H9 (cell line): ENCODE results near the gene RNF167. TPM values are rescaled to one million over a fixed set of nuclear protein-coding genes. Genes with fewer than 3 reads are reported as not detected.

Source experiments
- DNase-seq: peaks from one replicate; pipeline ENCODE4 v3.0.0-alpha.2; 2017
- H2AFZ ChIP-seq: one replicate; pipeline ENCODE4 v1.6.1; 2013; ENCODE audit warnings: mild to moderate bottlenecking, low read length, control low read depth, moderate library complexity
- H2AK5ac ChIP-seq: 2 replicates; pipeline ENCODE4 v1.6.1; 2013; ENCODE audit warnings: low read length, control low read depth, mixed read lengths; ENCODE audit not compliant: insufficient read length
- H2BK120ac ChIP-seq: one replicate; pipeline ENCODE4 v1.6.1; 2013; ENCODE audit warnings: low read depth, mild to moderate bottlenecking, low read length, control low read depth, inconsistent platforms; ENCODE audit not compliant: poor library complexity, severe bottlenecking
- H2BK12ac ChIP-seq: 2 replicates; pipeline ENCODE4 v1.6.1; 2013; ENCODE audit warnings: low read length, control low read depth, mixed read lengths, low read depth; ENCODE audit not compliant: insufficient read length
- H2BK15ac ChIP-seq: 2 replicates; pipeline ENCODE4 v1.6.1; 2013; ENCODE audit warnings: low read depth, low read length, control low read depth
- H2BK20ac ChIP-seq: one replicate; pipeline ENCODE4 v1.6.1; 2013; ENCODE audit warnings: low read depth, mild to moderate bottlenecking, low read length, control low read depth, inconsistent platforms; ENCODE audit not compliant: poor library complexity, severe bottlenecking
- H2BK5ac ChIP-seq: 2 replicates; pipeline ENCODE4 v1.6.1; 2013; ENCODE audit warnings: low read length, control low read depth, mixed read lengths; ENCODE audit not compliant: insufficient read length
- H3K14ac ChIP-seq: 2 replicates; pipeline ENCODE4 v1.6.1; 2013; ENCODE audit warnings: low read length, control low read depth; ENCODE audit not compliant: insufficient read depth
- H3K18ac ChIP-seq: 2 replicates; pipeline ENCODE4 v1.6.1; 2013; ENCODE audit warnings: low read depth, mild to moderate bottlenecking, mixed read lengths, low read length, control low read depth; ENCODE audit not compliant: insufficient read length
- H3K23ac ChIP-seq: 2 replicates; pipeline ENCODE4 v1.6.1; 2013; ENCODE audit warnings: low read length, control low read depth, mixed read lengths, low read depth; ENCODE audit not compliant: insufficient read length
- H3K23me2 ChIP-seq: 2 replicates; pipeline ENCODE4 v1.6.1; 2013; ENCODE audit warnings: low read depth, mild to moderate bottlenecking, mixed read lengths, low read length, control low read depth; ENCODE audit not compliant: insufficient read length, poor library complexity, severe bottlenecking
- H3K27ac ChIP-seq: 2 replicates; pipeline ENCODE4 v1.5.1; 2013; ENCODE audit warnings: low read length, control low read depth, mixed read lengths, low read depth; ENCODE audit not compliant: insufficient read length
- H3K27me3 ChIP-seq: 2 replicates; pipeline ENCODE4 v1.6.1; 2013; ENCODE audit warnings: low read length, control low read depth, inconsistent platforms; ENCODE audit not compliant: insufficient read depth
- H3K4ac ChIP-seq: 2 replicates; pipeline ENCODE4 v1.6.1; 2013; ENCODE audit warnings: low read depth, mild to moderate bottlenecking, control low read depth, inconsistent platforms, low read length, moderate library complexity
- H3K4me1 ChIP-seq: 2 replicates; pipeline ENCODE4 v1.6.1; 2013; ENCODE audit warnings: low read length, control low read depth, inconsistent platforms; ENCODE audit not compliant: insufficient read depth
- H3K4me2 ChIP-seq: 2 replicates; pipeline ENCODE4 v1.6.1; 2013; ENCODE audit warnings: low read length, control low read depth, mixed read lengths; ENCODE audit not compliant: insufficient read length, insufficient read depth
- H3K56ac ChIP-seq: 2 replicates; pipeline ENCODE4 v1.6.1; 2013; ENCODE audit warnings: low read depth, mild to moderate bottlenecking, mixed read lengths, low read length, control low read depth; ENCODE audit not compliant: insufficient read length
- H3K79me1 ChIP-seq: 2 replicates; pipeline ENCODE4 v1.6.1; 2013; ENCODE audit warnings: low read depth, mild to moderate bottlenecking, moderate library complexity, low read length, control low read depth, inconsistent platforms; ENCODE audit not compliant: insufficient read depth, poor library complexity, severe bottlenecking
- H3K79me2 ChIP-seq: 2 replicates; pipeline ENCODE4 v1.6.1; 2013; ENCODE audit warnings: low read length, control low read depth, inconsistent platforms; ENCODE audit not compliant: insufficient read depth
- H3K9ac ChIP-seq: 2 replicates; pipeline ENCODE4 v1.6.1; 2013; ENCODE audit warnings: low read length, control low read depth, mixed read lengths; ENCODE audit not compliant: insufficient read length; ENCODE audit errors: extremely low read depth
- H3K9me3 ChIP-seq: one replicate; pipeline ENCODE4 v1.6.1; 2013; ENCODE audit warnings: low read depth, low read length, inconsistent platforms; ENCODE audit not compliant: control insufficient read depth
- H3T11ph ChIP-seq: one replicate; pipeline ENCODE4 v1.6.1; 2013; ENCODE audit warnings: mild to moderate bottlenecking, low read length, control low read depth, inconsistent platforms
- H4K20me1 ChIP-seq: one replicate; pipeline ENCODE4 v1.6.1; 2013; ENCODE audit not compliant: control insufficient read depth, insufficient read length, insufficient read depth
- H4K5ac ChIP-seq: 2 replicates; pipeline ENCODE4 v1.6.1; 2013; ENCODE audit warnings: low read depth, mild to moderate bottlenecking, mixed read lengths, low read length, control low read depth; ENCODE audit not compliant: insufficient read length
- H4K8ac ChIP-seq: replicated peaks from 2 replicates; pipeline ENCODE4 v1.6.1; 2013; ENCODE audit warnings: low read length, control low read depth, mixed read lengths, low read depth; ENCODE audit not compliant: insufficient read length
- H4K91ac ChIP-seq: 2 replicates; pipeline ENCODE4 v1.6.1; 2013; ENCODE audit warnings: low read depth, mild to moderate bottlenecking, moderate library complexity, mixed read lengths, low read length, control low read depth; ENCODE audit not compliant: insufficient read length
- H3K27ac Mint-ChIP-seq, 3 experiments: 2 replicates in 2 of 3; 3 replicates in 1 of 3; pipeline ENCODE4 v1.8.0; 2020 to 2021; ENCODE audit warnings: mixed read lengths in 3 of 3, mild to moderate bottlenecking in 1 of 3, moderate library complexity in 1 of 3
- H3K27me3 Mint-ChIP-seq: 2 replicates; pipeline ENCODE4 v1.8.0; 2021; ENCODE audit warnings: low read depth, mild to moderate bottlenecking, moderate library complexity, mixed read lengths
- H3K36me3 Mint-ChIP-seq, 3 experiments: 2 replicates in 2 of 3; 3 replicates in 1 of 3; pipeline ENCODE4 v1.8.0; 2020 to 2021; ENCODE audit warnings: low read depth in 3 of 3, mixed read lengths in 3 of 3; ENCODE audit not compliant: insufficient read depth in 1 of 3
- H3K4me1 Mint-ChIP-seq, 2 experiments: 2 replicates each; pipeline ENCODE4 v1.8.0; 2020; ENCODE audit warnings: mixed read lengths in 2 of 2
- H3K4me3 Mint-ChIP-seq, 2 experiments: 2 replicates in 1 of 2; 3 replicates in 1 of 2; pipeline ENCODE4 v1.8.0; 2020 to 2021; ENCODE audit warnings: mild to moderate bottlenecking in 2 of 2, mixed read lengths in 2 of 2, moderate library complexity in 1 of 2
- H3K9me3 Mint-ChIP-seq, 2 experiments: 2 replicates in 1 of 2; 3 replicates in 1 of 2; pipeline ENCODE4 v1.8.0; 2020; ENCODE audit warnings: mild to moderate bottlenecking in 2 of 2, mixed read lengths in 2 of 2, moderate library complexity in 1 of 2
- WGBS: extraction: QIAGEN DNeasy Blood & Tissue Kit; methylation state at CpG from one replicate; pipeline ENCODE4 v1.1.7; 2013; ENCODE audit warnings: missing lambda C conversion rate, low lambda C conversion rate, mixed read lengths; ENCODE audit not compliant: insufficient read length; ENCODE audit errors: extremely low coverage; 5-methylcytosine and 5-hydroxymethylcytosine counted together
- total RNA-seq: library from RNA; stranded (reverse); gene quantifications from 2 replicates; pipeline ENCODE4 v1.2.1, GENCODE V29; 2021
- TF ChIP-seq, protein P1 (sequence below): fragments of 200-600 bp; sonication (generic); conservative IDR thresholded peaks from 3 replicates; pipeline ENCODE4 v1.8.0; 2021; ENCODE audit warnings: antibody characterized with exemption, mild to moderate bottlenecking

RNF167 gene
- total RNA-seq, 1 experiment from 2014 or later = 134 TPM

DNA sequence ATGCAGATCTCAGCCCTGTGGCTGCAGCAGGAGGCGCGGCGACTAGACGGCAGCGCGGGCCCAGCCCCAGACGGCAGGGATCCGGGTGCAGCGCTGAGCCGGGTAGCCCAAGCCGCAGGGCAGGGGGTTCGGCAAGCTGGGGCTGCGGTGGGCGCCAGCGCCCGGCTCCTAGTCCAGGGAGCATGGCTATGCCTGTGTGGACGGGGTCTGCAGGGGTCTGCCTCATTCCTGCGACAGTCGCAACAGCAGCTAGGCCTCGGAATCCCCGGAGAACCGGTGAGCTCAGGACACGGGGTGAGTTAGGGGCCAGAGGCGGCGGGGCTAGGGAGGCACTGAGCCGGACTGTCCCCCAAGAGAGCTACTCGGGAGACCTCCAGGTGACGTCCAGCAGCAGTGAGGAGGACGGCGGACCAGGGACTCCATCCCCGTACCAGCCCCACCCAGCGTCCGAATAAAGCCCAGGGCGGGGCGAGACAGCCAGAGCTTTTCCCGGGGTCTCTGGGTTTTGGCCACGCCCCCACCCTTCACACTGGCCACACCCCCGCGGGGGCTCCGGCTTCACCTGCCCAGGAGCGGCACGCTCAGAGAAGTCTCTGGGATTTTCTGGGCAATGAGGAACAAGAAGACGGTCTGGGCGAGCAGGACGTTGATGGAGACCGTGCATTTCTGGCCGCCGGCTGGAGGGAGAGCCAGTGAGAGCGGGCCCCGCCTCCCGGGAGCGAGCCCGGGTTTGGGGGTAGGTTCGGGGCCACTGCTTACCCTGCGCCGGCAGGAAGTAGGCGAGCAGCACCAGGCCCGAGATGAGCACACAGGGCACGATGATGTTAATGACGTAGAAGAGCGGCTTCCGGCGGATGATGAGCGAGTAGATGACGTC lies 39.6 kb upstream of the RNF167 start:
- no peaks in the 10 kb centered on the region for H3K27me3 ChIP-seq
- peaks cover 10% of the 10 kb centered on the region for H3K27me3 Mint-ChIP-seq
- H2AK5ac ChIP-seq = no peak overlapping the region
- no peak overlapping the region for H3K9ac ChIP-seq
- no peak overlapping the region for H2BK5ac ChIP-seq
- H3K23ac ChIP-seq = no peak overlapping the region
- no peak overlapping the region for H2BK15ac ChIP-seq
- no peaks in the 10 kb centered on the region for H3K79me2 ChIP-seq
- no peak overlapping the region for H4K8ac ChIP-seq
- no peak overlapping the region for H2BK120ac ChIP-seq
- peak; percentile 94 for DNase-seq
- no peak overlapping the region for H2BK20ac ChIP-seq
- peaks cover 10 to 32% of the 10 kb centered on the region in 2 experiments for H3K4me1 Mint-ChIP-seq
- no peak overlapping the region for H3K4ac ChIP-seq
- peak overlapping the region; percentile 68 to 88 for H3K4me3 Mint-ChIP-seq
- peaks cover 4 to 15% (median 14%) of the 10 kb centered on the region in 3 experiments; a peak in 6 of 7 replicates for H3K36me3 Mint-ChIP-seq
- no peak overlapping the region for H4K5ac ChIP-seq
- peaks cover 3% of the 10 kb centered on the region; the same call in 1 of the 2 replicates for H3K4me1 ChIP-seq
- H2BK12ac ChIP-seq = no peak overlapping the region
- TF ChIP-seq, protein P1, sequence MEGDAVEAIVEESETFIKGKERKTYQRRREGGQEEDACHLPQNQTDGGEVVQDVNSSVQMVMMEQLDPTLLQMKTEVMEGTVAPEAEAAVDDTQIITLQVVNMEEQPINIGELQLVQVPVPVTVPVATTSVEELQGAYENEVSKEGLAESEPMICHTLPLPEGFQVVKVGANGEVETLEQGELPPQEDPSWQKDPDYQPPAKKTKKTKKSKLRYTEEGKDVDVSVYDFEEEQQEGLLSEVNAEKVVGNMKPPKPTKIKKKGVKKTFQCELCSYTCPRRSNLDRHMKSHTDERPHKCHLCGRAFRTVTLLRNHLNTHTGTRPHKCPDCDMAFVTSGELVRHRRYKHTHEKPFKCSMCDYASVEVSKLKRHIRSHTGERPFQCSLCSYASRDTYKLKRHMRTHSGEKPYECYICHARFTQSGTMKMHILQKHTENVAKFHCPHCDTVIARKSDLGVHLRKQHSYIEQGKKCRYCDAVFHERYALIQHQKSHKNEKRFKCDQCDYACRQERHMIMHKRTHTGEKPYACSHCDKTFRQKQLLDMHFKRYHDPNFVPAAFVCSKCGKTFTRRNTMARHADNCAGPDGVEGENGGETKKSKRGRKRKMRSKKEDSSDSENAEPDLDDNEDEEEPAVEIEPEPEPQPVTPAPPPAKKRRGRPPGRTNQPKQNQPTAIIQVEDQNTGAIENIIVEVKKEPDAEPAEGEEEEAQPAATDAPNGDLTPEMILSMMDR = no peak
- no peak overlapping the region for H3T11ph ChIP-seq
- H3K9me3 ChIP-seq = no peaks in the 10 kb centered on the region
- H3K9me3 Mint-ChIP-seq = no peaks in the 10 kb centered on the region
- H2AFZ ChIP-seq = no peak overlapping the region
- no peak overlapping the region for H3K18ac ChIP-seq
- no peaks in the 10 kb centered on the region for H4K20me1 ChIP-seq
- peak overlapping the region; percentile 13 for H3K4me2 ChIP-seq
- no peak overlapping the region for H4K91ac ChIP-seq
- WGBS = no CpG with 5 or more reads among the region's 65 CpGs
- H3K23me2 ChIP-seq = peaks cover 12% of the 10 kb centered on the region
- H3K27ac Mint-ChIP-seq = no peak overlapping the region
- no peak overlapping the region for H3K14ac ChIP-seq
- H3K56ac ChIP-seq = no peak overlapping the region
- no peaks in the 10 kb centered on the region for H3K79me1 ChIP-seq
- no peak overlapping the region for H3K27ac ChIP-seq
